Sigmoid colon (tissue), 7 donors: ENCODE measurements around the gene GABRE. TPM values are rescaled to one million over a fixed set of nuclear protein-coding genes. Genes with fewer than 3 reads are reported as not detected.

Experiments used
- DNase-seq: peaks from one replicate; pipeline ENCODE4 v3.0.0-alpha.2; 2019
- H3K27ac ChIP-seq, 4 donors: fragments of 200-600 bp; sonication (generic); one replicate each; pipeline ENCODE4 v1.5.1; 2016 to 2019; ENCODE audit warnings: mild to moderate bottlenecking in 1 of 4
- H3K27me3 ChIP-seq, 3 donors: fragments of 200-600 bp; sonication (generic); one replicate each; pipeline ENCODE4 v1.5.1; 2019; ENCODE audit warnings: mild to moderate bottlenecking in 1 of 3
- H3K36me3 ChIP-seq, 4 donors: fragments of 200-600 bp; sonication (generic); one replicate each; pipeline ENCODE4 v1.5.1; 2016 to 2019
- H3K4me1 ChIP-seq, 4 donors: fragments of 200-600 bp; sonication (generic); one replicate each; pipeline ENCODE4 v1.5.1; 2017 to 2019
- H3K4me3 ChIP-seq, 4 donors: fragments of 200-600 bp; sonication (generic); one replicate each; pipeline ENCODE4 v1.5.1; 2017 to 2019; ENCODE audit warnings: mild to moderate bottlenecking in 2 of 4, moderate library complexity in 1 of 4
- H3K9me3 ChIP-seq, 4 donors: fragments of 200-600 bp in 3 of 4; sonication (generic) in 3 of 4; one replicate each; pipeline versions ENCODE4 v1.5.1 to v1.6.1; 2013 to 2019
- EP300 ChIP-seq, 4 donors: sonication (generic); formaldehyde crosslinking; IDR thresholded peaks; one replicate each; pipeline ENCODE4 v1.6.1; 2017; ENCODE audit warnings: antibody characterized with exemption in 4 of 4
- POLR2A ChIP-seq, 2 donors: fragments of 450-650 bp; IDR thresholded peaks; one replicate each; pipeline ENCODE4 v1.6.1; 2016; ENCODE audit warnings: antibody characterized with exemption in 2 of 2, mild to moderate bottlenecking in 2 of 2, moderate library complexity in 2 of 2
- POLR2AphosphoS5 ChIP-seq, 4 donors: sonication (generic); formaldehyde crosslinking; IDR thresholded peaks; one replicate each; pipeline ENCODE4 v1.6.1; 2017; ENCODE audit warnings: antibody characterized with exemption in 4 of 4
- WGBS, 2 donors: extraction: QIAGEN DNeasy Blood & Tissue Kit; methylation state at CpG; one replicate each; pipeline ENCODE4 v1.1.7; 2013; 5-methylcytosine and 5-hydroxymethylcytosine counted together
- intact Hi-C: fragments of 100-400 bp; cut with DNase I; formaldehyde crosslinking; loops from one replicate; pipeline ENCODE4 v1.15.1; 2023
- polyA plus RNA-seq, 3 donors: library from polyadenylated mRNA; stranded (reverse); fragments of 200-250 nt; gene quantifications; one replicate each; pipeline ENCODE4 v1.2.3, GENCODE V29; 2013
- total RNA-seq, 4 donors: library from RNA; depleted of rRNA; stranded (reverse); fragments of >200 nt; gene quantifications; one replicate each; pipeline ENCODE4 v1.1.0, GENCODE V29; 2016
- TF ChIP-seq, protein P1 (sequence below), 4 experiments: fragments of 450-650 bp in 3 of 4; fragments of 200-600 bp in 1 of 4; IDR thresholded peaks; one replicate each; pipeline ENCODE4 v1.5.1; 2016 to 2019; ENCODE audit warnings: antibody characterized with exemption in 4 of 4, mild to moderate bottlenecking in 3 of 4, moderate library complexity in 2 of 4
- donor health status: healthy with polysubstance abuse.
- donor health status: Bipolar disorder and iron deficiency.
- donor health status: healthy.

The GABRE gene
- total and polyA plus RNA-seq, 7 donors, result 0.23 to 18.0 (median 5.4) TPM

DNA sequence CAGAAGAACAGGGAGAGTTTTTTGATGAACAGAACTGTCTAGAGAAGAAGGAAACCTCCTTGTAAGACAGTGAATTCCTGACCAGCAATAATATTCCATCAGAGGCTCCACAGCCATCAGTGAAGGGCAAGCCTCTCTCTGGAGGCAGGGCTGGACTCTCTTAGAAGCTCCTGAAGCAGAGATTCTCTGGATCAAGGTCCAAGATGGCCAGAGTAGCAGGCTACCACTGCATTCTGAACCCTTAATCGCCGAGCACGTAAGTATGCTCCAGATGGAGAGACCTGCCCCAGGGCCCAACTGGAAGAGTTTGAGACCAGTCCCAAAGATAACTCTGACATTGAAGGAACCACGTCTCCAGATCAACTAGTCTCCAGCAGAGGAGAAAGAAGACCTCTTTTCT is 16.4 kb downstream of the GABRE start:
- TF ChIP-seq POLR2A (IDR thresholded peaks at IDR 0.05), result no peak
- TF ChIP-seq, protein P1, sequence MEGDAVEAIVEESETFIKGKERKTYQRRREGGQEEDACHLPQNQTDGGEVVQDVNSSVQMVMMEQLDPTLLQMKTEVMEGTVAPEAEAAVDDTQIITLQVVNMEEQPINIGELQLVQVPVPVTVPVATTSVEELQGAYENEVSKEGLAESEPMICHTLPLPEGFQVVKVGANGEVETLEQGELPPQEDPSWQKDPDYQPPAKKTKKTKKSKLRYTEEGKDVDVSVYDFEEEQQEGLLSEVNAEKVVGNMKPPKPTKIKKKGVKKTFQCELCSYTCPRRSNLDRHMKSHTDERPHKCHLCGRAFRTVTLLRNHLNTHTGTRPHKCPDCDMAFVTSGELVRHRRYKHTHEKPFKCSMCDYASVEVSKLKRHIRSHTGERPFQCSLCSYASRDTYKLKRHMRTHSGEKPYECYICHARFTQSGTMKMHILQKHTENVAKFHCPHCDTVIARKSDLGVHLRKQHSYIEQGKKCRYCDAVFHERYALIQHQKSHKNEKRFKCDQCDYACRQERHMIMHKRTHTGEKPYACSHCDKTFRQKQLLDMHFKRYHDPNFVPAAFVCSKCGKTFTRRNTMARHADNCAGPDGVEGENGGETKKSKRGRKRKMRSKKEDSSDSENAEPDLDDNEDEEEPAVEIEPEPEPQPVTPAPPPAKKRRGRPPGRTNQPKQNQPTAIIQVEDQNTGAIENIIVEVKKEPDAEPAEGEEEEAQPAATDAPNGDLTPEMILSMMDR (IDR thresholded peaks at IDR 0.05), result no peak
- no peak for TF ChIP-seq POLR2AphosphoS5 (IDR thresholded peaks at IDR 0.05)
- no peak for TF ChIP-seq EP300 (IDR thresholded peaks at IDR 0.05)
- WGBS, 2 donors, result 90 to 93% methylated on average over 4 of the region's 4 CpGs
- DNase-seq, result no peak

DNA sequence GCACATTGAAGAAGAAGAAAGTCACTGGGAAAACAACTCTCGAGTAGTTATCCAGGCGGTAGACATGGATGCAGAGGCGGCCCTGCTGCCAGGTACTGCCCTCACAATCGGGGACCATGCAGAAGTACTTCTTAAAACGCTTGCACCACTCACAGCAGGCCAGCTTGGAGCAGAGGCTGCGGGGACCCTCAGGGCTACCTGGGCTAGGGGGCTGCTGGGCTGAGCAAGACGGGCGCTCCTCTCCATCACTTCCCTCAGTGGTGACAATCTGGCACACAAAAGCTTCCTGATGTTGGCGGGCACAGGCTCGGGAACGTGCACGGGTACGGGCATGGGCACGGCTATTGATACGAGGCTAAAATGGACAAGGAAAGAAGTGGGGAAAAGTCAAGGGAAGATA is 19.7 kb downstream of the GABRE start:
- Histone ChIP-seq H3K4me1 (no peaks in the 10 kb centered on the region), H3K4me3 (no peak overlapping the region), H3K36me3 (peaks cover 0 to 5% (median 0%) of the 10 kb centered on the region in 4 donors), H3K27ac (no peak overlapping the region), H3K27me3 (no peaks in the 10 kb centered on the region), H3K9me3 (no peaks in the 10 kb centered on the region)
- WGBS, 2 donors, result 95% methylated on average over 15 of the region's 15 CpGs
- no peak for DNase-seq
- TF ChIP-seq POLR2A (IDR thresholded peaks at IDR 0.05), result no peak
- no peak for TF ChIP-seq EP300 (IDR thresholded peaks at IDR 0.05)
- no peak for TF ChIP-seq POLR2AphosphoS5 (IDR thresholded peaks at IDR 0.05)
- TF ChIP-seq, protein P1 (IDR thresholded peaks at IDR 0.05), result no peak
- intact Hi-C loops, result no loop called here

More for the DNA sequence above, 16.4 kb downstream of the GABRE start:
- Histone ChIP-seq H3K4me3 (no peak overlapping the region), H3K27me3 (no peaks in the 10 kb centered on the region), H3K4me1 (no peaks in the 10 kb centered on the region), H3K9me3 (no peaks in the 10 kb centered on the region), H3K36me3 (peaks cover 0 to 5% (median 0%) of the 10 kb centered on the region in 4 donors), H3K27ac (no peak overlapping the region)
- intact Hi-C loops, result no loop called here

DNA sequence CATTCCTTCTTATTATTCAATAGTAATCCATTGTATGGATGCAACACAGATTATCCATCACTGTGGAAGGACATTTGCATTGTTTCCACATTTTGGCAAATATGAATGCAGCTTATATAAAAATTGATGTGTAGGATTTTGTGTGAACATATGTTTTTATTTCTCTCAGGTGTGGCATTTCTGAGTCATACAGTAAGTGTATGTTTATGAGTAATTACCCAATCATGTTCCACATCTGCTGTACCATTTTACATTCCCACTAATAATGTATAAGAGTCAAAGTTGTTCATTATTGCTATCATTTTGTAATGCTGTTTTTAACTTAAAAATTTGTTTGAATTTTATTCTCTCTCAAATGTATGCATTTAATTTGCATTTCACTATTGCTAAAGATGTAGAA is 36.3 kb downstream of the GABRE start:
- no peaks in the 10 kb centered on the region for H3K9me3 ChIP-seq
- no peak for TF ChIP-seq POLR2AphosphoS5 (IDR thresholded peaks at IDR 0.05)
- TF ChIP-seq, protein P1 (IDR thresholded peaks at IDR 0.05), result no peak
- TF ChIP-seq EP300 (IDR thresholded peaks at IDR 0.05), result no peak
- no peak for TF ChIP-seq POLR2A (IDR thresholded peaks at IDR 0.05)
- H3K27me3 ChIP-seq, result no peaks in the 10 kb centered on the region
- DNase-seq, result no peak
- no peak overlapping the region for H3K27ac ChIP-seq
- H3K36me3 ChIP-seq, result no peaks in the 10 kb centered on the region
- H3K4me3 ChIP-seq, result no peak overlapping the region
- H3K4me1 ChIP-seq, result no peaks in the 10 kb centered on the region
- intact Hi-C loops, result no loop called here

DNA sequence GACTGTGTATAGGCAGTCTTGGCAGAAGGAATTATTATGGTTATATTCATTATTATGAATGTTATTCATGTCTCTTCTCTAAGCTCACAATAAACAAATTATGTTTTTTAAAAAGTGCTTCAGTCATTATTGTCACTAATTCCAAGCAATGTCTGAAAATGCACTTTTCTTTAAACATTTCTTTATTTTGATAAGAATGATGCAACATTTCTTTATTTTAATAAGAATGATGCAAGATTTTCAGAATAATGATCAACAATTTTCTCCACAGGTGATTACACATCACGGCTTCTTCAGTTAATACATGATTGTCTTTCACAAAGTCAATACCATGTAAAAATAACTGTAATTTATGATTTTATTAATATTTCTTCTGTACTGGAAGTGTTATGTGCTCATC is 39.1 kb downstream of the GABRE start:
- no peak overlapping the region for H3K27ac ChIP-seq
- TF ChIP-seq POLR2AphosphoS5 (IDR thresholded peaks at IDR 0.05) (no peak), POLR2A (IDR thresholded peaks at IDR 0.05) (no peak), EP300 (IDR thresholded peaks at IDR 0.05) (no peak)
- TF ChIP-seq, protein P1 (IDR thresholded peaks at IDR 0.05), result no peak
- H3K36me3 ChIP-seq, result no peaks in the 10 kb centered on the region
- H3K9me3 ChIP-seq, result no peaks in the 10 kb centered on the region
- 93 to 100% methylated on average over 1 of the region's 1 CpG for WGBS, 2 donors
- H3K4me3 ChIP-seq, result no peak overlapping the region
- intact Hi-C loops, result no loop called here
- no peak for DNase-seq
- no peaks in the 10 kb centered on the region for H3K27me3 ChIP-seq
- no peaks in the 10 kb centered on the region for H3K4me1 ChIP-seq

DNA sequence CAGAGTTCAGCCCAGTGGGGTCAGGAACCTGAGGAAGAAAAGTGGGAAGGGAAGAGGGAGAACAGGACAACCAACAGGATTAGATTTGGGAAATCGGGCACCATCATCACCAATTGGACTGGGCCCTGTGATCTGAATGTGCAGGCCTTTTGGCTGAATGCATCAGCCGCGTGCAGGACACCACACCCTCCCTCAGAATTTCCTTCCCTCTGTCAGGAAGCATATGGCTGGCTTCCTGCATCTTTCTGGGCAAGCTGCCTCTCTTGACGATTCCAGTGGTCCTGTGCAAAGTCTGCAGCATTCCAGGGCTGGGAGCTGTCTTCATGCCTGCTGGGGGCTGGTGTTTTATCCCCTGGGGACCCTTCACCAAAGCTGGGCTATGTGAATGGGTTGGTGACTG is 45.4 kb downstream of the GABRE start:
- intact Hi-C loops, result no loop called here
- H3K36me3 ChIP-seq, result no peaks in the 10 kb centered on the region
- no peak for DNase-seq
- no peak overlapping the region for H3K4me3 ChIP-seq
- 53 to 72% methylated on average over 4 of the region's 4 CpGs for WGBS, 2 donors
- H3K9me3 ChIP-seq, result no peaks in the 10 kb centered on the region
- TF ChIP-seq POLR2A (IDR thresholded peaks at IDR 0.05) (no peak), POLR2AphosphoS5 (IDR thresholded peaks at IDR 0.05) (no peak), EP300 (IDR thresholded peaks at IDR 0.05) (no peak)
- TF ChIP-seq, protein P1 (IDR thresholded peaks at IDR 0.05), result no peak
- no peaks in the 10 kb centered on the region for H3K4me1 ChIP-seq
- no peak overlapping the region for H3K27ac ChIP-seq
- no peaks in the 10 kb centered on the region for H3K27me3 ChIP-seq
